ENCODE data around the gene ZNF662.

The ZNF662 gene

DNA sequence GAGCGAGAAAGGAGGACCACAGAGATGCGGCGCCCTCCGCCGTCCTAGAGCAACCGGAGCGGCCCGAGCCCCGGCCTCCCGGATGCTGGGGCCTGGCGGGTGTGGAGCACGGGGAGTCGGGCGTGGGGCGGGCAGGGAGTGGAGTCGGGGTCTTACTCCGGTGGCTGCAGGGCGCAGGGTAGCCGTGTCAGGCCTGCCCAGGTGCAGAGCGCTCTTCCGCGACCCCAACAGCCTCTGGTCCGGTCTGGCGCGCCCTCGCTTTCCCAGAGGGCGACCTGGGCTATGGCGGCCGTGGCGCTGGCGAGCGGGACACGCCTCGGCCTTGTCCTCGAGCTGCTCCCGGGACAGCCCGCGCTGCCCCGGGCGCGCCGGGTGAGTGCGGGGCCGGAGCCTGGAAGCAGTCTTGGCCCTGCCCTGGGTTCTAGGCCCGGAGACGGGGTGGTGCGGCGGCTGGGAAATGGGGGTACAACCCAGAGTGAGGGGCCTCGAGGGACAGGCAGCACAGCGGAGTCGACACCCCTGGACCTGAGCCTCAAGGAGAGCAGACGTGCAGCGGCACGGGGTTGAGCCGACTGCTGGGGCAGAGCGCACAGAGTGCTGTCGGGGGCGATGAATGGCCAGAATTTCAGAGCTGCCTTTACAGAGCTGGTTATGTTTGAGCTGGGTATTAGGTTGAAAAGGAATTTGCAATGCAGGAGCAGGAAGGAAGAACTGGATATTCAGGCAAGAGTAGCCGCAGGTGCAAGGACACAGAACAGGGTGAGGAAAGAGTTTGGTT lies at the start of gene ZNF662:
Gene ZNF662 (plus strand): TSS at position 73 of the 778 bp plus-strand sequence. CDS start 1,973 bp downstream, outside the sequence.
- no peaks in the 10 kb centered on the region for H3K36me3 ChIP-seq
- H3K27ac ChIP-seq = no peak within 1 kb of the TSS
- no peaks in the 10 kb centered on the region for H3K9me3 ChIP-seq
- TF ChIP-seq, protein P1, sequence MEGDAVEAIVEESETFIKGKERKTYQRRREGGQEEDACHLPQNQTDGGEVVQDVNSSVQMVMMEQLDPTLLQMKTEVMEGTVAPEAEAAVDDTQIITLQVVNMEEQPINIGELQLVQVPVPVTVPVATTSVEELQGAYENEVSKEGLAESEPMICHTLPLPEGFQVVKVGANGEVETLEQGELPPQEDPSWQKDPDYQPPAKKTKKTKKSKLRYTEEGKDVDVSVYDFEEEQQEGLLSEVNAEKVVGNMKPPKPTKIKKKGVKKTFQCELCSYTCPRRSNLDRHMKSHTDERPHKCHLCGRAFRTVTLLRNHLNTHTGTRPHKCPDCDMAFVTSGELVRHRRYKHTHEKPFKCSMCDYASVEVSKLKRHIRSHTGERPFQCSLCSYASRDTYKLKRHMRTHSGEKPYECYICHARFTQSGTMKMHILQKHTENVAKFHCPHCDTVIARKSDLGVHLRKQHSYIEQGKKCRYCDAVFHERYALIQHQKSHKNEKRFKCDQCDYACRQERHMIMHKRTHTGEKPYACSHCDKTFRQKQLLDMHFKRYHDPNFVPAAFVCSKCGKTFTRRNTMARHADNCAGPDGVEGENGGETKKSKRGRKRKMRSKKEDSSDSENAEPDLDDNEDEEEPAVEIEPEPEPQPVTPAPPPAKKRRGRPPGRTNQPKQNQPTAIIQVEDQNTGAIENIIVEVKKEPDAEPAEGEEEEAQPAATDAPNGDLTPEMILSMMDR (IDR thresholded peaks at IDR 0.05) = no peak
- H3K27me3 ChIP-seq = peaks cover 52% of the 10 kb centered on the region
- H3K4me1 ChIP-seq (ENCODE audit: control insufficient read depth in 1 of 2, insufficient read depth in 1 of 2, low read depth in 1 of 2, low read length in 1 of 2) = peaks cover 7 to 14% of the 10 kb centered on the region in 2 experiments
- H3K4me3 ChIP-seq (ENCODE audit: low read depth in 1 of 2, low read length in 1 of 2) = peak within 1 kb of the TSS in 1 of 2 experiments; percentile 4

DNA sequence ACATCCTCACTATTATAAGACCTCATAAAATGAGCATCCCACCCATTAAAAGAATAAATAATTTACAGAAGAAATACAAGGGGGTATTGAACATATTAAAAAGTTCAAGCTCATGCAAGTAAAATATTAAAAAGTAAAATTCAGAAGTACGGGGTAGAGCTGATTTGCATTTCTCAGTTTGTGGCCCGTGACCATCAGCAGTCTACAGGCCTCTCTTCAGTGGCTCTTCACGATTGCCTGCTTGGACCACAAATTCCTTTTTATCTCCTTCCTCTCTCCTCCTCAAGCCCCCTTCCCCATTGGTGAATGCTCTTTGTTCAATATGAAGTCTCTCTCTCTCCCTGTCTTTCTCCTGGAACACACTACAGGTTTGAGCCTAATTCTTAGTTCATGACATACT lies 49.4 kb upstream of the ZNF662 start:
- no peaks in the 10 kb centered on the region for H3K36me3 ChIP-seq
- H3K27ac ChIP-seq = no peak overlapping the region
- no peaks in the 10 kb centered on the region for H3K9me3 ChIP-seq
- TF ChIP-seq, protein P1 (IDR thresholded peaks at IDR 0.05) = no peak
- no peak overlapping the region for H3K4me3 ChIP-seq (ENCODE audit: low read depth in 1 of 2, low read length in 1 of 2)
- H3K4me1 ChIP-seq (ENCODE audit: control insufficient read depth in 1 of 2, insufficient read depth in 1 of 2, low read depth in 1 of 2, low read length in 1 of 2) = no peaks in the 10 kb centered on the region
- H3K27me3 ChIP-seq = peaks cover 5% of the 10 kb centered on the region

DNA sequence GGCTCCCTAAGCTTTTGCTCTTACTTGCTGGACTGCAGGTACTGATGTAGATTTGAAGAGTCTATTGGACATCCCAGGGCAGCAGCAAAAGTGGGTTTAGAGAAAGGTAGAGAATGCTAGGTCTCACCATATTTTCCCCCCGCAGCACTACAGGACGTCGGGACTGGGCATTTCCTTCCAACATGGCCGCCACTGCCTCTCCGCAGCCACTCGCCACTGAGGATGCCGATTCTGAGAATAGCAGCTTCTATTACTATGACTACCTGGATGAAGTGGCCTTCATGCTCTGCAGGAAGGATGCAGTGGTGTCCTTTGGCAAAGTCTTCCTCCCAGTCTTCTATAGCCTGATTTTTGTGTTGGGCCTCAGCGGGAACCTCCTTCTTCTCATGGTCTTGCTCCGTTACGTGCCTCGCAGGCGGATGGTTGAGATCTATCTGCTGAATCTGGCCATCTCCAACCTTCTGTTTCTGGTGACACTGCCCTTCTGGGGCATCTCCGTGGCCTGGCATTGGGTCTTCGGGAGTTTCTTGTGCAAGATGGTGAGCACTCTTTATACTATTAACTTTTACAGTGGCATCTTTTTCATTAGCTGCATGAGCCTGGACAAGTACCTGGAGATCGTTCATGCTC lies 41.5 kb upstream of the ZNF662 start:
- Histone ChIP-seq H3K4me1 (ENCODE audit: control insufficient read depth in 1 of 2, insufficient read depth in 1 of 2, low read depth in 1 of 2, low read length in 1 of 2) (no peaks in the 10 kb centered on the region), H3K36me3 (no peaks in the 10 kb centered on the region), H3K27me3 (no peaks in the 10 kb centered on the region), H3K27ac (no peak overlapping the region), H3K4me3 (ENCODE audit: low read depth in 1 of 2, low read length in 1 of 2) (no peak overlapping the region), H3K9me3 (no peaks in the 10 kb centered on the region)
- TF ChIP-seq, protein P1 (IDR thresholded peaks at IDR 0.05) = no peak

DNA sequence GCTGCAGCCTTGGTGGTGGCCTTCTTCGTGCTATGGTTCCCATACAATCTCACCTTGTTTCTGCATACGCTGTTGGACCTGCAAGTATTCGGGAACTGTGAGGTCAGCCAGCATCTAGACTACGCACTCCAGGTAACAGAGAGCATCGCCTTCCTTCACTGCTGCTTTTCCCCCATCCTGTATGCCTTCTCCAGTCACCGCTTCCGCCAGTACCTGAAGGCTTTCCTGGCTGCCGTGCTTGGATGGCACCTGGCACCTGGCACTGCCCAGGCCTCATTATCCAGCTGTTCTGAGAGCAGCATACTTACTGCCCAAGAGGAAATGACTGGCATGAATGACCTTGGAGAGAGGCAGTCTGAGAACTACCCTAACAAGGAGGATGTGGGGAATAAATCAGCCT lies 40.7 kb upstream of the ZNF662 start:
- Histone ChIP-seq H3K4me3 (ENCODE audit: low read depth in 1 of 2, low read length in 1 of 2) (no peak overlapping the region), H3K36me3 (no peaks in the 10 kb centered on the region), H3K27ac (no peak overlapping the region), H3K4me1 (ENCODE audit: control insufficient read depth in 1 of 2, insufficient read depth in 1 of 2, low read depth in 1 of 2, low read length in 1 of 2) (no peaks in the 10 kb centered on the region), H3K9me3 (no peaks in the 10 kb centered on the region), H3K27me3 (no peaks in the 10 kb centered on the region)
- TF ChIP-seq, protein P1 (IDR thresholded peaks at IDR 0.05) = no peak

DNA sequence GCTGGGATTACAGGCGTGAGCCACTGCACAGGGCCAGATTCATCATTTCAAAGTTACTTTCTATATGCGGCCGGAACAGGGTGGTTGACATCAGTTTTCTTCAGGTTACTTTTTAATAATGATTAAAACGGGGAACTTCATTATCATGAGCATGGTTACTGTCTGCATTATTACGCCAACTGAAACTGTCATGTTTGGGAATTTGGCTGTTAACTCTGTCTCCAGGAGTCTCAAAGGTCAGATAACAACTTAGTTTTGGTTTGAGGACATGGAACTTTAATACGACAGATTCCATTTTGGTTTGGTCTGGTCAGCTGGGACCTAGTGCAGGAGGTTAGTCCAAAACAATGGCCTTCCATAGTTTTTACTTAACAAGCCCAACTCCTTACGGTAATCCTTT lies 38.8 kb upstream of the ZNF662 start:
- Histone ChIP-seq H3K27me3 (no peaks in the 10 kb centered on the region), H3K36me3 (no peaks in the 10 kb centered on the region), H3K4me3 (ENCODE audit: low read depth in 1 of 2, low read length in 1 of 2) (no peak overlapping the region), H3K9me3 (no peaks in the 10 kb centered on the region), H3K27ac (no peak overlapping the region), H3K4me1 (ENCODE audit: control insufficient read depth in 1 of 2, insufficient read depth in 1 of 2, low read depth in 1 of 2, low read length in 1 of 2) (no peaks in the 10 kb centered on the region)
- TF ChIP-seq, protein P1 (IDR thresholded peaks at IDR 0.05) = no peak
